Psoas muscle (tissue), 8 donors: ENCODE results near the gene MTMR2. TPM values are rescaled to one million over a fixed set of nuclear protein-coding genes. Genes with fewer than 3 reads are reported as not detected.

ENCODE experiments used
- ATAC-seq, 4 donors: fragments of 200-7000 bp; cut with Tn5 transposase; one replicate each; pipeline ENCODE4 v1.9.1; 2020; ENCODE audit warnings: moderate library complexity in 3 of 4, mild to moderate bottlenecking in 2 of 4
- DNase-seq, 2 donors: peaks; one replicate each; pipeline ENCODE4 v3.0.0-alpha.2; 2020
- H3K27ac ChIP-seq: fragments of 200-600 bp; one replicate; pipeline ENCODE4 v1.8.0; 2022
- H3K27me3 ChIP-seq, 3 donors: fragments of 200-600 bp in 1 of 3; one replicate each; pipeline versions ENCODE4 v1.6.1 to v1.8.0; 2013 to 2022; ENCODE audit warnings: low read length in 2 of 3, mild to moderate bottlenecking in 2 of 3, moderate library complexity in 1 of 3; ENCODE audit not compliant: insufficient read depth in 3 of 3
- H3K36me3 ChIP-seq, 2 donors: fragments of 200-600 bp in 1 of 2; one replicate each; pipeline versions ENCODE4 v1.6.1 to v1.8.0; 2013 to 2022; ENCODE audit warnings: low read depth in 1 of 2, mild to moderate bottlenecking in 1 of 2, moderate library complexity in 1 of 2; ENCODE audit not compliant: insufficient read depth in 1 of 2
- H3K4me1 ChIP-seq: fragments of 200-600 bp; one replicate; pipeline ENCODE4 v1.8.0; 2022
- H3K4me3 ChIP-seq: fragments of 200-600 bp; one replicate; pipeline ENCODE4 v1.8.0; 2022; ENCODE audit warnings: mild to moderate bottlenecking
- H3K9me3 ChIP-seq: fragments of 200-600 bp; one replicate; pipeline ENCODE4 v1.8.0; 2022
- CTCF ChIP-seq: fragments of 200-600 bp; IDR thresholded peaks from one replicate; pipeline ENCODE4 v1.8.0; 2022; ENCODE audit warnings: antibody characterized with exemption
- WGBS, 3 donors: extraction: QIAGEN DNeasy Blood & Tissue Kit; methylation state at CpG; one replicate each; pipeline versions ENCODE4 v1.1.6 to v1.1.7; 2013; 5-methylcytosine and 5-hydroxymethylcytosine counted together
- intact Hi-C, 2 donors: fragments of 100-400 bp; cut with DNase I; formaldehyde crosslinking; loops; one replicate each; pipeline versions ENCODE4 v1.11.0 to v1.14.2; 2022
- long read RNA-seq, 2 donors: library from polyadenylated mRNA; unstranded; transcript quantifications; one replicate each; pipeline ENCODE4 v2.0.0, GENCODE V29; 2021
- polyA plus RNA-seq, 3 donors: library from polyadenylated mRNA; stranded (reverse); fragments of 200-250 nt; gene quantifications; one replicate each; pipeline ENCODE4 v1.2.3, GENCODE V29; 2013
- total RNA-seq, 4 donors: library from RNA; stranded (reverse); fragmentation: NEBNext Ultra II Directional in 2 of 4; extraction: Animal tissue kit (Norgen Biotek cat#: 25700) in 2 of 4; gene quantifications; one replicate each; pipeline versions ENCODE4 v1.2.1 to v1.2.4, GENCODE V29; 2021 to 2023
- donor health status: healthy with polysubstance abuse.
- donor health status: DM: no; HTN: no; CAD: no; lungs with moderate emphysema.
- donor health status: Bipolar disorder and iron deficiency.
- donor health status: healthy.
- donor health status: DM: yes; HTN: yes; CAD: no.
- donor health status: DM: no; HTN: no; CAD: no.
- donor health status: DM: no; HTN: no; CAD: no.
- donor health status: DM: yes; HTN: yes; CAD: no.

The MTMR2 gene
- total RNA-seq (1 to 10 TPM; 7.1 to 9.0 (median 7.6) TPM), polyA plus RNA-seq (1 to 10 TPM; 5.4 to 9.9 (median 8.6) TPM)
- long read RNA-seq, donor 1, full-length matches to known transcripts, result 5 of 8 reads
- long read RNA-seq, donor 1, partial matches to known transcripts, result 0 of 8 reads
- long read RNA-seq, donor 1, other reads (novel, unspliced or antisense), result 3 of 8 reads
- long read RNA-seq, donor 2, full-length matches to known transcripts, result 8 of 22 reads
- long read RNA-seq, donor 2, partial matches to known transcripts, result 3 of 22 reads
- long read RNA-seq, donor 2, other reads (novel, unspliced or antisense), result 11 of 22 reads

GRCh38 chr11:95923728-95924413 is at the start of gene MTMR2:
Gene MTMR2 (minus strand): TSS chr11:95924107. CDS start chr11:95923954, 153 bp downstream.
- Histone ChIP-seq H3K9me3 (no peaks in the 10 kb centered on the region), H3K4me1 (peaks cover 19% of the 10 kb centered on the region), H3K4me3 (peak within 1 kb of the TSS; percentile 77), H3K27ac (peak within 1 kb of the TSS; percentile 88), H3K27me3 (no peaks in the 10 kb centered on the region), H3K36me3 (no peaks in the 10 kb centered on the region)
- DNase-seq, result peak; percentile 74 to 86
- TF ChIP-seq CTCF, result no peak
- ATAC-seq, result peak; percentile 97 to 99 (median 98)
- intact Hi-C loops, result no loop called here
- WGBS, 3 donors, result 0 to 1% (median 1%) methylated on average over 48 to 49 of the region's 49 CpGs

GRCh38 chr11:95972060-95972459 is 48.2 kb upstream of the MTMR2 start:
- H3K27ac ChIP-seq, result no peak overlapping the region
- H3K4me1 ChIP-seq, result no peaks in the 10 kb centered on the region
- H3K36me3 ChIP-seq, result no peaks in the 10 kb centered on the region
- no peaks in the 10 kb centered on the region for H3K9me3 ChIP-seq
- 26 to 45% (median 34%) methylated on average over 2 of the region's 2 CpGs for WGBS, 3 donors
- intact Hi-C loops, result no loop called here
- H3K4me3 ChIP-seq, result no peak overlapping the region
- no peak for DNase-seq
- no peak for ATAC-seq
- TF ChIP-seq CTCF, result no peak
- H3K27me3 ChIP-seq, result no peaks in the 10 kb centered on the region

GRCh38 chr11:95968585-95968984 is 44.7 kb upstream of the MTMR2 start:
- WGBS, 3 donors, result 81 to 94% (median 85%) methylated on average over 1 of the region's 1 CpG
- no peaks in the 10 kb centered on the region for H3K36me3 ChIP-seq
- H3K4me1 ChIP-seq, result no peaks in the 10 kb centered on the region
- no peak overlapping the region for H3K4me3 ChIP-seq
- DNase-seq (no peak), ATAC-seq (no peak)
- intact Hi-C loops, result no loop called here
- TF ChIP-seq CTCF, result peak; percentile 19
- H3K9me3 ChIP-seq, result no peaks in the 10 kb centered on the region
- no peak overlapping the region for H3K27ac ChIP-seq
- no peaks in the 10 kb centered on the region for H3K27me3 ChIP-seq

GRCh38 chr11:95964281-95964680 is 40.4 kb upstream of the MTMR2 start:
- WGBS, 3 donors, result 78 to 91% (median 86%) methylated on average over 1 of the region's 1 CpG
- DNase-seq (no peak), ATAC-seq (no peak)
- H3K36me3 ChIP-seq, result no peaks in the 10 kb centered on the region
- H3K4me3 ChIP-seq, result no peak overlapping the region
- intact Hi-C loops, result no loop called here
- H3K9me3 ChIP-seq, result no peaks in the 10 kb centered on the region
- no peak overlapping the region for H3K27ac ChIP-seq
- no peaks in the 10 kb centered on the region for H3K27me3 ChIP-seq
- TF ChIP-seq CTCF, result no peak
- no peaks in the 10 kb centered on the region for H3K4me1 ChIP-seq
